Measurements from ENCODE around the gene TMEM239.

- no peak for TF ChIP-seq CTCF (IDR thresholded peaks at IDR 0.05)
- TF ChIP-seq POLR2A (IDR thresholded peaks at IDR 0.05) = no peak
These were observed 42.4 kb downstream of the TMEM239 start for GRCh38 chr20:2858591-2858990.
